Measurements from ENCODE around the gene AK1. TPM values are rescaled to one million over a fixed set of nuclear protein-coding genes. Genes with fewer than 3 reads are reported as not detected.

Gene AK1
- total and polyA plus RNA-seq, 10 of the 15 experiments (the other 5 are each of a cell fraction or from before 2014, with no cell fraction given): 0.23 to 3.1 (median 1.8) TPM

DNA sequence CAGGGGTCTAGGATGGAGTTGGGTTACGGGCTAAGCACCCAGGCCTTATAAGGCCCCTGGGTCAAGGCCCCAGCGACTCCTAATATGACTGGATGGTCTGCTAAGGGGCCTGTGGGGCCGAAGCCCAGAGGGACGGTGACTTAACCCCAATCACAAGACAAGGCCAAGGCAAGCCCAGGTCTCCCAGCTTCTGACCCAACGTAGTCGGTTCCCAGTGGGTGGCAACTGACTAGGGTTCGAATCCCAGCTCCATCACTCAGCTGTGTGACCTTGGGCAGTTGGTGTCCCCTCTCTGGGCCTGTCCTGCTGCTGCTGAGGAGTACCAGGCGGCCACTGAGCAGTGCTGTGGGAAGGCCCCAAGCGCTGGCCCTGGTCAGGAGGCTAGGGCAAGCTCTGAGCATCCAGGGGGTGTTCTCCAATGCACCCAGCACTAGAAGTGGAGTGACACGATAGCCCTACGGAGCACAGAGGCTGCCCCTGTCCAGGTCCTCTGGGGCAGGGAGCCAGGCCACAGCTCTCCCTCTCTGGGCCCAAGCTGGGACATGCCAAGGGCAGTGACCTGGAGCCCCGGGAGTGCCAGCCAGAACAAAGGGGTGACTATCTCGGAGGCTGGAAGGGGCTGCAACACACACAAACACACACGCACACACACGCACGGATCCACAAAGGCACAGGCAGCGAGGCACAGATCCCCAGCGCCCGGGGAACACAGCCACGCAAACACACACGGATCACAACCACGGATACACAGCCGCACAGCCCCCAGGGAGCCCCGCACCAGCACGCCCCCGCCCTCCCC lies 512 bp downstream of the AK1 start:
- no peaks in the 10 kb centered on the region for H3K9me3 ChIP-seq (replicated peaks; ENCODE audit: control insufficient read depth, insufficient read depth, low read length)
- WGBS (ENCODE audit: insufficient coverage, insufficient replicate concordance, low lambda C conversion rate, missing lambda C conversion rate): 60% methylated on average over 19 of the region's 26 CpGs

More for the DNA sequence above, 512 bp downstream of the AK1 start:
- RAD21 ChIA-PET (ENCODE audit: unreplicated experiment): no interaction called here
- SMC1A ChIA-PET (ENCODE audit: uncharacterized antibody, unreplicated experiment): no interaction called here
- Histone ChIP-seq H3K36me3 (ENCODE audit: control insufficient read depth in 2 of 2, insufficient read depth in 2 of 2, low read length in 1 of 2) (no peaks in the 10 kb centered on the region), H3K4me2 (ENCODE audit: control insufficient read depth, insufficient read depth) (peak overlapping the region; percentile 13; the same call in 1 of the 2 replicates), H3K4me3 (no peak overlapping the region; the same call in 1 of the 2 replicates), H3K79me2 (ENCODE audit: control insufficient read depth, insufficient read depth, low read length) (no peaks in the 10 kb centered on the region), H3K27ac (ENCODE audit: control insufficient read depth, insufficient read depth) (no peak overlapping the region), H3K27me3 (replicated peaks in 1 of 2; ENCODE audit: control insufficient read depth in 2 of 2, insufficient read depth in 2 of 2, low read length in 1 of 2) (no peaks in the 10 kb centered on the region; a peak in 1 of 4 replicates), H3K9ac (ENCODE audit: control insufficient read depth, insufficient read depth, low read length) (no peak overlapping the region), H2AFZ (ENCODE audit: control insufficient read depth, low read depth, low read length) (no peak overlapping the region), H3K4me1 (ENCODE audit: control insufficient read depth, insufficient read depth, low read length) (peaks cover 5% of the 10 kb centered on the region; the same call in 1 of the 2 replicates), H4K20me1 (ENCODE audit: control insufficient read depth, insufficient read depth) (no peaks in the 10 kb centered on the region)
- in situ Hi-C loops (cut with MboI) (no loop called here), intact Hi-C loops (cut with micrococcal nuclease; ENCODE audit: unreplicated experiment) (no loop called here)
- no peak for ATAC-seq
- CTCF ChIA-PET: interaction anchor here (1.9 kb wide), 1 partner anchor 7 kb away, joined by 7 read pairs; no protein-coding TSS in a partner anchor
- no peak for DNase-seq (ENCODE audit: low read depth, low spot score)
- POLR2A ChIA-PET: no interaction called here
- no peak for TF ChIP-seq ETV6 (conservative IDR thresholded peaks at IDR 0.05 in 1 of 2, IDR thresholded peaks at IDR 0.05 in 1 of 2; ENCODE audit: borderline replicate concordance in 1 of 2, low read depth in 1 of 2)
- no peak for TF ChIP-seq KLF5 (IDR thresholded peaks at IDR 0.05; ENCODE audit: partially characterized antibody)
- TF ChIP-seq, protein P1, sequence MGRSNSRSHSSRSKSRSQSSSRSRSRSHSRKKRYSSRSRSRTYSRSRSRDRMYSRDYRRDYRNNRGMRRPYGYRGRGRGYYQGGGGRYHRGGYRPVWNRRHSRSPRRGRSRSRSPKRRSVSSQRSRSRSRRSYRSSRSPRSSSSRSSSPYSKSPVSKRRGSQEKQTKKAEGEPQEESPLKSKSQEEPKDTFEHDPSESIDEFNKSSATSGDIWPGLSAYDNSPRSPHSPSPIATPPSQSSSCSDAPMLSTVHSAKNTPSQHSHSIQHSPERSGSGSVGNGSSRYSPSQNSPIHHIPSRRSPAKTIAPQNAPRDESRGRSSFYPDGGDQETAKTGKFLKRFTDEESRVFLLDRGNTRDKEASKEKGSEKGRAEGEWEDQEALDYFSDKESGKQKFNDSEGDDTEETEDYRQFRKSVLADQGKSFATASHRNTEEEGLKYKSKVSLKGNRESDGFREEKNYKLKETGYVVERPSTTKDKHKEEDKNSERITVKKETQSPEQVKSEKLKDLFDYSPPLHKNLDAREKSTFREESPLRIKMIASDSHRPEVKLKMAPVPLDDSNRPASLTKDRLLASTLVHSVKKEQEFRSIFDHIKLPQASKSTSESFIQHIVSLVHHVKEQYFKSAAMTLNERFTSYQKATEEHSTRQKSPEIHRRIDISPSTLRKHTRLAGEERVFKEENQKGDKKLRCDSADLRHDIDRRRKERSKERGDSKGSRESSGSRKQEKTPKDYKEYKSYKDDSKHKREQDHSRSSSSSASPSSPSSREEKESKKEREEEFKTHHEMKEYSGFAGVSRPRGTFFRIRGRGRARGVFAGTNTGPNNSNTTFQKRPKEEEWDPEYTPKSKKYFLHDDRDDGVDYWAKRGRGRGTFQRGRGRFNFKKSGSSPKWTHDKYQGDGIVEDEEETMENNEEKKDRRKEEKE (IDR thresholded peaks at IDR 0.05): no peak
- TF ChIP-seq ESRRA (IDR thresholded peaks at IDR 0.05; ENCODE audit: low read length): no peak
- TF ChIP-seq JUND (IDR thresholded peaks at IDR 0.05; ENCODE audit: low read depth, low read length): no peak
- no peak for TF ChIP-seq NFXL1 (IDR thresholded peaks at IDR 0.05; ENCODE audit: borderline replicate concordance)
- TF ChIP-seq BCL11A (IDR thresholded peaks at IDR 0.05; ENCODE audit: low read depth, low read length): no peak
- no peak for TF ChIP-seq GATAD2B (conservative IDR thresholded peaks at IDR 0.05; ENCODE audit: low read depth)
- TF ChIP-seq RCOR1 (conservative IDR thresholded peaks at IDR 0.05; ENCODE audit: low read depth, low read length): no peak
- no peak for FAIRE-seq
- BruUV-seq (replicated peaks): no TSS peak

All from GM12878 (cell line).